Activated CD8-positive, alpha-beta memory T cell treated with anti-CD3 and anti-CD28 coated beads for 36 hours (primary cell): ENCODE measurements around the gene CSF1R. TPM values are rescaled to one million over a fixed set of nuclear protein-coding genes. Genes with fewer than 3 reads are reported as not detected.

Experiments used
- CTCF ChIA-PET: fragments of 350-600 bp; sonication (Branson Sonifier 250); formaldehyde crosslinking; loops from one replicate; lab custom pipeline; 2021; ENCODE audit warnings: antibody characterized with exemption; lab: Charles Lee
- POLR2A ChIA-PET: fragments of 350-600 bp; sonication (Branson Sonifier 250); formaldehyde crosslinking; loops from one replicate; lab custom pipeline; 2021; ENCODE audit warnings: antibody characterized with exemption; lab: Charles Lee
- total RNA-seq, 2 experiments: library from RNA; stranded (reverse); gene quantifications; one replicate each; pipeline ENCODE4 v1.2.3, GENCODE V29; 2021

CSF1R gene
- total RNA-seq, 2 experiments from 2014 or later, result not detected

GRCh38 chr5:150122158-150122510 is 35.8 kb upstream of the CSF1R start:
- ChIA-PET CTCF (interaction anchor here (0.9 kb wide), 1 partner anchor 96 kb away, joined by 4 read pairs; no protein-coding TSS in a partner anchor), POLR2A (no interaction called here)

DNA sequence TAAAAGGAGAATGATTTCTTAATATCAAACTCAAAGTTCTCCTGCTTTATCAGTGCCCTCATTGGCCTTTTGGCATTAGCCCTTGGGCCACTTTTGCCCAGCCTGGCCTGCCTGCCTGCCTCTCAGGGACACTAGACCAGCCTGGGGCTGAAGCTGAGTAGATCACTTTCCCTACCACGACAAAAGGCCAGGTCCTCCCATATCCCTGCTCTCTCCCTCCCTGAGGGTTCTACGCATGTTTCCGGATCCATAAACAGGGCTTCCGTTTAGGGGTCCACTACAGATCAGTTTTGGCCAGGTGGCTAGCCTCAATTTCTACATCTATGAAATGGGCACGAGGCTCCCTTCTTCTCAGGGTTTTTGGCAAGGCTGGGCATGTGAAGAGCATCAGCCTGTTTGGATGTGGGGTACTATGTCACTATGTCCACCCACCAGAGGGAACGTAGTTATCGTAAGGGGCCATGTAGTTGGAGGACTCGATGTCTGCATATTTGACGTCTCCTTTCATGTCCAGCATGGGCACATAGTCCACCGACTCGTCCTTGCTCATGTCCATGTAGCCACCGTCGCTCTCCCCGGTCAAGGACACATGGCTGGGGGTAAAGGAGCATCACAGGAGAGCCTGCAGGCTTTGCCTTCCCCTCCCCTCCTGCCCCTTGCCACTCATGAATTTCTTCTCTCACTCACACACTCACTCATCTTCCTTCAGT is 35.2 kb upstream of the CSF1R start:
- POLR2A ChIA-PET, result no interaction called here
- CTCF ChIA-PET, result interaction anchor here (0.9 kb wide), 1 partner anchor 97 kb away, joined by 4 read pairs; no protein-coding TSS in a partner anchor

DNA sequence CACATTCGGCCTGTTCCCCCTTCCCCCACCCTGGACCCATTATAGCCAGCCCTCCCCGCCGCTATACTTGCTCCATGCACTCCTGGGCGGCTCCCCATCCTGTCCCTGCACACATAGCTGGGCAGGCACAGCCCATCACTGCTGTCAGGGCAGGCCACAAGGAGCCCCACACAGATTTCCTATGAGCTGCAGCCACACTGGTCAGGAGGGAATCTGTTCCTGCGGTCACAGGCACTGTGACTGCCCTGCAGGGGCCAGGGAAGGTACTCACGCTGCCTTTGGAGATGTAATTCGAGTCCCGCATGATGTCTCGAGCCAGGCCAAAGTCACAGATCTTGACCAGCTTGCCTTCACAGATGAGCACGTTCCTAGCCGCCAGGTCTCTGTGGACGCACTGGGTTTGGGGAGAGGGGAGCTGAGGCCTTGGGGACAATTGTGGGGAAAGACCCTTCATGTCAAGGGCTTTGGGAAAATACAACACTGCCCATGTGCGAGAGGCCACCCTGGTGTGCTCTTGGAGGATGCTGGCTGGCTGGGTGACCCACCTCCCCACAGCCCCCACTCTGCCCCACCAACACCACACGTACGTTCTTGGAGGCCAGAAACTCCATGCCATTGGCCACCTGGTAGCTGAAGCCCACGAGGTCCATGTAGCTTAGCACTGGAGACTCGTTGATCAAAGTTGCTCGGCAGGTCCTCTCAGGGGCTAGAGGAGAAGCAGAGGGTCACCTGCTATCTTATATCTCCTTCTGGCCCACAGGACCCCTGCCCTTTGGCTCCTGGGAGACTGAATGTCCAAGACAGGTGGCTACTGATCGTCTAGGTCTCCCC is 34.5 kb upstream of the CSF1R start:
- ChIA-PET CTCF (no interaction called here), POLR2A (no interaction called here)

DNA sequence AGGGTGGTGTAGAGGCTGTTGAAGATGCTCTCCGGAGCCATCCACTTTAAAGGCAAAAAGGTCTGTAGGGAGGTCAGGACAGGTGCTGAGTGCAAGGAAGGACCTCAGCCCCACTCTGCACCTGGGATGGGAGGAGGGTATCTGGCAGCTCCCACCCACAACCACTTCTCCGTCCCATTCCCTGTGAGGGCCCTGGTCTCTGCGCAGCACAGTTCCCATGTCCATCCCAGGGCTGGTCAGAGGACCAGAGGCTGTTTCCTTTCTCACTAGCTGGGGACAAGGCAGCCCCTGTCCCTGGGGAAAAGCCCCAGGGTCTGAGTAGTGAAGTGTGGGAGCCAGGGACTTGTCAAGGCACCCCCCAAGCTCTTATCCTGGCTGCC is 33.7 kb upstream of the CSF1R start:
- CTCF ChIA-PET, result no interaction called here
- POLR2A ChIA-PET, result no interaction called here

- ChIA-PET POLR2A (no interaction called here), CTCF (interaction anchor here (1.5 kb wide), 1 partner anchor 99 kb away, joined by 5 read pairs; no protein-coding TSS in a partner anchor)
Measured at GRCh38 chr5:150119421-150120061, 33.2 kb upstream of the CSF1R start.

- ChIA-PET POLR2A (interaction anchor here (0.5 kb wide), 1 partner anchor 387 kb away, joined by 3 read pairs; no protein-coding TSS in a partner anchor), CTCF (interaction anchor here (1.5 kb wide), 1 partner anchor 100 kb away, joined by 5 read pairs; no protein-coding TSS in a partner anchor)
Measured at GRCh38 chr5:150118561-150119229, 32.3 kb upstream of the CSF1R start.

DNA sequence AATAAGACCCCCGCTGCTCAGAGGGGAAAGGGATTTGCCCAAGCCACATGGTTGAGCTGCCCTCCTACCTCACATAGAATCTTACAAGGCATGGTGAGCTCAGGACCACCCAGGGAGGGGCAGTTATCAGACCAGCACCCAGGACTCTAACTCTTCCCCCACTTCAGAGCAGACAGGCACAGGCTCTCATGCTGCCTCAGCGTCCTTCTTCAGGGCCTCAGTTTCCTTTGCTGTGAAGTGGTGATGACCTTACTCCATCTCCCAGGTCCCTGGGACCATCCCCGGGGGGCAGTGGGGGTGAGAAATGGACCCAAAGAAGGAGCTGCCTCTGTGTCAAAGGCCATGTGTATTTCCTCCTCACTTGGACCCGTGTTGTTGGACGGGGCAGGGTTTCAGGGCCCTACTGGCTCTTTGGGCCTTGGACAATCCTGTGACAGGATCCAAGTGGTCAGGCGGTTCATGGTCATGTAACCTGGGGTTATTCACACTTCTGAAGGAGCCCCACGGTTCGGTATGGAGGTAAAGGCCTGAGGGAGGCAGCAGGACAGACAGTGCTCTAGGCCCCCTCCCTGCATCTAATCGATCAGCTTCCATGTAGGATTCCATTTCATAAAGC is 31.7 kb upstream of the CSF1R start:
- ChIA-PET POLR2A (interaction anchor here (0.5 kb wide), 1 partner anchor 386 kb away, joined by 3 read pairs; no protein-coding TSS in a partner anchor), CTCF (interaction anchor here (1.5 kb wide), 1 partner anchor 100 kb away, joined by 5 read pairs; no protein-coding TSS in a partner anchor)

DNA sequence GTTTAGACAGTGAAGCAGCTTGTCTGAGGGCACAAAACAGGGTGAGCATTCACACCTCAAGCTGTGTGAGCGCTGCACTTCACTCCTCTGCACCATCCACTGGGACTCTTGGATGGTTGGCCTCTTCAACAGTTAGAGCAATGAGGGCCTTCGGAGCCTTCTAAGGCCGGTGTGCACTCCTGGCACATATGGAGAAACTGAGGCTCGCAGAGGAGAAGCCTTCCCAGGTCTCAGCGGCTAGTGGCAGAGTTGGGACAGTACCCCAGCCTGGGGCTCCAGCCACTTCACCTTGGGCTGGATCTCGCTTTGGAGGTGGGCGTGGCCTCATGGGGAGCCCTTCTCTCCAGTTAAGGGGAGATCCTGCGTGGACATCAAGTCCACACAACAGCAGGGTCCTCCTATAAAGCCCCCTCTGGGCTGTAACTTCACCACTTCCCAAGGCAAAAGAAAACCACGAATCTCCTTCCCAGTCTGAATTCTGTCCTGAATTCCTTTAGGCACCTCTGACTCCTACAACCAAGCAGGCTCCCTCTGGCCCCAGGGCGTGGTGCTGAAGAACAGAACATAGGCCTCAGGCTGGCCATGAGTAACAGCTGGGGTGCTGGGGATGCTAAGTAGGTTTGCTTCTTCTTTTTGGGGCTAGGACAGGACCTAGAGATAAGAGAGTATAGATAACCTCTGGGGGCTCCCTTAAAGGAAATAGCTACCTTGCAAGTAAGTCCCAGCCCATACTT is 30.5 kb upstream of the CSF1R start:
- ChIA-PET CTCF (no interaction called here), POLR2A (no interaction called here)

DNA sequence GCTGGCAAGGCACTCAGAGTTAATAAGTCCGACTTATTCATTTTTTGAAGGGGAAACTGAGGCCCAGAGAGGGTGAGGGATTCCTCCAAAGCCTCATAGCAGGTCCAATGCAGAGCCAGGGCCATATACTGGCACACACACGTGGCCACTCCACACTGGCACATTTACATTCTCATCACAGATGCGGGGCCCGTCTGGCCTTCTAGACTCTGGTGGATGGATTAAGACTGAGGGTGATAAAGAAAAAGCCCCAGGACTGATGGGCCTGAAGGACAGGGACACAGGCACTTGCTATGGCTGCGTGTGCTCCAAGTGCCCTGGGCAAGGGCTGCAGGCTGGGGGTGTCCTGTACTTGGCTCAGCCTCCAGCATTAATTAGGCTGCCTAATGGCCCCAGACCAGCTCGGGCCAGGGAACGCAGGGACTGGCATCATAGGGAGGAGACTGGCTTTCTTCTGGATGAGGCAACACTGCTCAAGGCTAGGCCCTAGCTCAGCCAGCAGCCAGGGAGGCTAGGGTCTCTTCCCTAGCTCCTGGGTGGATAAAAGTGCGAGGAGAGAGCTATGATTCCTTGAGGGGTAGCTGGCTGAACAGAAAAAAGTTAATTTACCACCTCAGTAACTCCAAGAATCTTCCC is 28.5 kb upstream of the CSF1R start:
- ChIA-PET POLR2A (no interaction called here), CTCF (interaction anchor here (1.5 kb wide), 1 partner anchor 9 kb away, joined by 3 read pairs; no protein-coding TSS in a partner anchor)

GRCh38 chr5:150114102-150114641 is 27.8 kb upstream of the CSF1R start:
- ChIA-PET CTCF (interaction anchor here (1.5 kb wide), 1 partner anchor 9 kb away, joined by 3 read pairs; no protein-coding TSS in a partner anchor), POLR2A (no interaction called here)

DNA sequence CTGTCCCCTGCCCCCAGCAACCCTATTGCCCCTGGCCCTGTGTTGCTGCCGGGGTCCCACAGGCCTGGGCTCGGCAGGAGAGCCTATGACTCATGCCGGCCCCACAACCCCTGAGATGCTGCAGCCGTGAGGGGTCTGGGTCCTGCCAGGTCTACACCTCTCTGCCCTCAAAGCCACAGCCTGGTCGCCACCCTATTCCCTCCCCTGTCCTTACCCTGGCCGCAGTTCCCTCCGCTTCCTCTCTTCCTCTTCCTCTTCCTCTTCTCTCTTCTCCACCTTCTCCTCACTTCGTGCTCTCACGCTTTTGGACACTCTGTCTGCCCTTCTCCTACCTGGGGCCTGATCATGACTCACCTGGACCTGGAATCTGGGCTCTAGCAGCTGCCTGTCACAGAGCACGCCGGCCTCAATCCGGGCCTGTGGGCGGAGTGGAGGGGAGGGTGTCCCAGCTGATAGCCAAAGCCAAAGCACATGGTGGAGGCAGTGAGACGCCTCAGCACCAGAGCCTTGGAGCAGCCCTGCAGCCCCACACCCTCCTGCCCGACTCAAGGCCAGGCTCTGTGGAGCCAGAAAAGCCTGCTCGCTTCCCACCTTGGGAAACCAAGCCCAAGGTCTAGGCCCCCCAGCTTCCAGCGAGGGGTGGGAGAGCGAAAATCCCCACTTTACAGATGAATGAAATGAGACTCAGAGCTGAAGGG is 26.8 kb upstream of the CSF1R start:
- ChIA-PET POLR2A (no interaction called here), CTCF (no interaction called here)

- POLR2A ChIA-PET, result no interaction called here
- CTCF ChIA-PET, result no interaction called here
Measured at GRCh38 chr5:150112201-150113046, 26.1 kb upstream of the CSF1R start.

DNA sequence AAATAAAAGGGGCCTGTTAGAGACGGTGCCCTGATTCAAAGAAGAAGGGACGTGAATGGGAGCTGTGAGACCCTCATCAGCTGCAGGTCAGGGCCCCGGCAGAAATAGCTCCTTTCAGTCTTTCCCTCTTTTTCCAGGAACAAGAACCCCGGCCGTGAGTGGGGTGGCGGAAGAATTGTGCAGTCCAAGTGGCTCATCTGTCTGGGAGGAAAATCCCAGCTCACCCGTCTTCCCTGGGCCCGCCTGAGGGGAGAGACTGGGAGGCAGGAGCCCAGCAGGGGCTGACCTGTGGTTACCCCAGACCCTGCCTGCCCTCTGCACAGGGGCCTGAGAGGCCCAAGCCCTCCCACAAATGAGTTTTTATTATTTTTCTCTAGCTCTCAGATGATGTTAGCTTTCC is 24.8 kb upstream of the CSF1R start:
- CTCF ChIA-PET, result no interaction called here
- POLR2A ChIA-PET, result no interaction called here

DNA sequence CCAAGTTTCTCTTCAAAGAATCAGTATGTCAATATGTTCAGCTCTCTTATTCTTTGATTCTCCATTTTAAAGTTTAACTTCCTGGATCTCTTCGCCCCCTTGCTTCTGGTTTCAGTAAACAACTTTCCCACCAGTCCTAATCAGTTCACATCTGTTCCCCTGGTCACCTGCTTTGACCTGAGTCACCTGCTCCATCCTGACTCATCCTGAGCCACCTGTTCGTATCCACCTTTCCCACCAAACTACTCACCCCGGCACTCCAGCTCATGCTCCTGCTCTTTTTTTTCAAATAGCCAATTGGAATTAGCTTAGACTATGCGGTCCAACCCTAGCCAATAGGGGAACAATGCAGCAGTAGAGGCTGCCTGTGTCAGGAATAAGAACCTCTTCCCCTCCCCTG is 23.6 kb upstream of the CSF1R start:
- CTCF ChIA-PET, result no interaction called here

GRCh38 chr5:150108711-150109514 is 22.6 kb upstream of the CSF1R start:
- ChIA-PET CTCF (interaction anchor here (0.6 kb wide), 1 partner anchor 99 kb away, joined by 3 read pairs; no protein-coding TSS in a partner anchor), POLR2A (no interaction called here)

More for the DNA sequence above, 23.6 kb upstream of the CSF1R start:
- POLR2A ChIA-PET, result no interaction called here
